PC-9 (cell line): ENCODE data around the gene CBX7. TPM values are rescaled to one million over a fixed set of nuclear protein-coding genes. Genes with fewer than 3 reads are reported as not detected.

Experiments used
- BruUV-seq: library from RNA; stranded (reverse); fragments of 400-500 nt; replicated peaks from 2 replicates; lab custom pipeline; 2021; lab: Mats Ljungman, UMichigan
- CTCF ChIA-PET: fragments of 300-600 bp; sonication (Branson Sonifier 250); formaldehyde crosslinking; loops from one replicate; lab custom pipeline; 2022; ENCODE audit warnings: antibody characterized with exemption; lab: Charles Lee
- POLR2A ChIA-PET: fragments of 300-600 bp; sonication (Branson Sonifier 250); formaldehyde crosslinking; loops from one replicate; lab custom pipeline; 2022; ENCODE audit warnings: antibody characterized with exemption; ENCODE audit not compliant: unreplicated experiment; lab: Charles Lee
- DNase-seq, 2 experiments: peaks; one replicate each; pipeline versions ENCODE4 v3.0.0 to v3.0.0-alpha.2; 2015 to 2022; ENCODE audit warnings: mixed read lengths in 1 of 2
- H2AFZ ChIP-seq: fragments of 200-600 bp; sonication (generic); 2 replicates; pipeline ENCODE4 v1.8.1; 2017; ENCODE audit warnings: antibody characterized with exemption
- H3F3A ChIP-seq: fragments of 200-600 bp; sonication (generic); 2 replicates; pipeline ENCODE4 v1.8.1; 2017; ENCODE audit warnings: antibody characterized with exemption, mild to moderate bottlenecking, low read depth; ENCODE audit not compliant: insufficient read depth
- H3K27ac ChIP-seq: fragments of 200-600 bp; sonication (generic); 2 replicates; pipeline ENCODE4 v1.6.1; 2016; ENCODE audit warnings: mixed run types
- H3K27me3 ChIP-seq: fragments of 200-600 bp; sonication (generic); 2 replicates; pipeline ENCODE4 v1.6.1; 2016; ENCODE audit warnings: low read depth, mixed run types; ENCODE audit not compliant: insufficient read depth
- H3K36me3 ChIP-seq: fragments of 200-600 bp; sonication (generic); 2 replicates; pipeline ENCODE4 v1.6.1; 2016; ENCODE audit warnings: low read depth, mixed run types
- H3K4me1 ChIP-seq: fragments of 200-600 bp; sonication (generic); replicated peaks from 2 replicates; pipeline ENCODE4 v1.6.1; 2016; ENCODE audit warnings: mixed run types; ENCODE audit not compliant: insufficient read depth
- H3K4me2 ChIP-seq: fragments of 200-600 bp; sonication (generic); 2 replicates; pipeline ENCODE4 v1.6.1; 2017; ENCODE audit warnings: mixed run types
- H3K4me3 ChIP-seq: fragments of 200-600 bp; sonication (generic); 2 replicates; pipeline ENCODE4 v1.6.1; 2016; ENCODE audit warnings: mixed run types
- H3K79me2 ChIP-seq: fragments of 200-600 bp; sonication (generic); 2 replicates; pipeline ENCODE4 v1.6.1; 2017; ENCODE audit warnings: low read depth, mixed run types
- H3K9me2 ChIP-seq: fragments of 200-600 bp; sonication (generic); 2 replicates; pipeline ENCODE4 v1.8.1; 2017; ENCODE audit warnings: mild to moderate bottlenecking; ENCODE audit not compliant: insufficient read depth
- H3K9me3 ChIP-seq: fragments of 200-600 bp; sonication (generic); 2 replicates; pipeline ENCODE4 v1.8.1; 2016; ENCODE audit warnings: low read depth; ENCODE audit not compliant: insufficient read depth
- H4K20me1 ChIP-seq: fragments of 200-600 bp; sonication (generic); 2 replicates; pipeline ENCODE4 v1.8.1; 2017; ENCODE audit not compliant: insufficient read depth
- EZH2 ChIP-seq: fragments of 200-600 bp; sonication (generic); IDR thresholded peaks from 2 replicates; pipeline ENCODE4 v1.8.0; 2017; ENCODE audit warnings: antibody characterized with exemption, low read depth
- intact Hi-C: fragments of 100-400 bp; cut with micrococcal nuclease; formaldehyde crosslinking; loops from one replicate; pipeline ENCODE4 v1.10.0; 2022; ENCODE audit not compliant: unreplicated experiment
- total RNA-seq: library from RNA; stranded (reverse); gene quantifications from 2 replicates; pipeline ENCODE4 v1.2.3, GENCODE V29; 2021
- TF ChIP-seq, protein P1 (sequence below): fragments of 200-600 bp; sonication (generic); conservative IDR thresholded peaks from 2 replicates; pipeline ENCODE4 v1.6.1; 2017; ENCODE audit warnings: mixed run types, antibody characterized with exemption, mild to moderate bottlenecking, moderate library complexity

The CBX7 gene
- total RNA-seq, 1 experiment from 2014 or later = 29.1 TPM

DNA sequence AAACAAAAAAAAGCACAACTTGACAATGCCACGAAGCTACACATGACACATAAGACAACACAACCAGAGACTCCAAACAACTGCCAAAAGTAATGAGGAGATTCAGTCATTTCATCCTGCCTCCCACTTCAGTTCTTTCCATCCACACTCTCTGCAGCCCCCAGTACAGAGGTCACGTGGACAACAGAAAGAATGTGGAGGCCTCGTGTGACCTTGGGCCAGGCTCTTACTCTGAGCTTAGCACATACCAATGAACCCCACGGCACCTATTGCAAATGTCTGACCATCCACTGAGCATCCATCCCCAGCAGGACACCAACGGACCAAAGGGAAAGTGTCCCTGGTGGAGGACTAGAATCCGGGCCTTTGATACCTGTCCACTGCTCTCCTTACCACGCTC, 12.5 kb downstream of the CBX7 start:
- DNase-seq = no peak
- no peaks in the 10 kb centered on the region for H3K79me2 ChIP-seq
- no peaks in the 10 kb centered on the region for H3K27me3 ChIP-seq
- TF ChIP-seq EZH2 = no peak
- TF ChIP-seq, protein P1, sequence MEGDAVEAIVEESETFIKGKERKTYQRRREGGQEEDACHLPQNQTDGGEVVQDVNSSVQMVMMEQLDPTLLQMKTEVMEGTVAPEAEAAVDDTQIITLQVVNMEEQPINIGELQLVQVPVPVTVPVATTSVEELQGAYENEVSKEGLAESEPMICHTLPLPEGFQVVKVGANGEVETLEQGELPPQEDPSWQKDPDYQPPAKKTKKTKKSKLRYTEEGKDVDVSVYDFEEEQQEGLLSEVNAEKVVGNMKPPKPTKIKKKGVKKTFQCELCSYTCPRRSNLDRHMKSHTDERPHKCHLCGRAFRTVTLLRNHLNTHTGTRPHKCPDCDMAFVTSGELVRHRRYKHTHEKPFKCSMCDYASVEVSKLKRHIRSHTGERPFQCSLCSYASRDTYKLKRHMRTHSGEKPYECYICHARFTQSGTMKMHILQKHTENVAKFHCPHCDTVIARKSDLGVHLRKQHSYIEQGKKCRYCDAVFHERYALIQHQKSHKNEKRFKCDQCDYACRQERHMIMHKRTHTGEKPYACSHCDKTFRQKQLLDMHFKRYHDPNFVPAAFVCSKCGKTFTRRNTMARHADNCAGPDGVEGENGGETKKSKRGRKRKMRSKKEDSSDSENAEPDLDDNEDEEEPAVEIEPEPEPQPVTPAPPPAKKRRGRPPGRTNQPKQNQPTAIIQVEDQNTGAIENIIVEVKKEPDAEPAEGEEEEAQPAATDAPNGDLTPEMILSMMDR = no peak
- H2AFZ ChIP-seq = no peak overlapping the region
- no peaks in the 10 kb centered on the region for H3K9me2 ChIP-seq
- intact Hi-C loops = loop anchor here (5.0 to 10.0 kb wide), 2 partner anchors 387 to 1085 kb away; partner anchors contain the start of gene PICK1
- H3K9me3 ChIP-seq = no peaks in the 10 kb centered on the region
- H3F3A ChIP-seq = peaks cover 19% of the 10 kb centered on the region; the same call in 1 of the 2 replicates
- no peak overlapping the region for H3K27ac ChIP-seq
- no peak overlapping the region for H3K4me3 ChIP-seq
- H3K4me2 ChIP-seq = no peak overlapping the region
- ChIA-PET CTCF (no interaction called here), POLR2A (no interaction called here)
- BruUV-seq = no TSS peak
- H3K4me1 ChIP-seq = peaks cover 8% of the 10 kb centered on the region
- H3K36me3 ChIP-seq = no peaks in the 10 kb centered on the region
- no peaks in the 10 kb centered on the region for H4K20me1 ChIP-seq

DNA sequence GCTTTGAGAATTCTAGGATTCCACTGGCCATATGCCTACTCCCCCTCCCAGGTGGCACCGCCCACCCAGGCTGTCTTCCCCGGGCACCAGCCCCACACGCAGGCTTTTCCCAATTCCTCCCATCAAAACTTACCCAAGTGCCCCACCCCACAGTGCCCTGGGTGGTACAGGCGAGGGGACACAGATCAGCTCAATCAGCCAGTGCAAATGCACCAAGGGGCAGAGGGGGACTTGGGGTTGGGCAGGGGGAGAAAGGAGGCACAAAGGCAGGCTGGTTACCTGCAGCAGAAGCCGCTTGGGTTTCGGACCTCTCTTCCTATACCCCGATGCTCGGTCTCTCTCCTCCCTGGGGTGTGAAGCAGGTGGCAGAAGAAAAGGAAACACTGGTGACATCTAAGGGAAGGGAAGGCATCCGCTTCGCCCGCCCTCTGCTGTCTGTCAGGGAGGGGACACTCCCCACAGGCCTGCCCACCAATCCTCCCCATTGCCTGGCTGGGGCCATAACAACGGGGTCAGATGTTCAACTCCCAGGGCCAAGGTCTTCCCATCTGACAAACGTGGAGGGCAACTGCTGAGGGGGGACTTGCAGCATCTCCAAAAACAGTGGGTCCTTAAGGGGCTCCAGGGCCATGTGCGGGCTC, 14.0 kb downstream of the CBX7 start:
- CTCF ChIA-PET = no interaction called here
- H3K79me2 ChIP-seq = no peaks in the 10 kb centered on the region
- H3K9me3 ChIP-seq = no peaks in the 10 kb centered on the region
- H3K36me3 ChIP-seq = no peaks in the 10 kb centered on the region
- no peaks in the 10 kb centered on the region for H3K9me2 ChIP-seq
- intact Hi-C loops = loop anchor here (5.0 to 10.0 kb wide), 2 partner anchors 389 to 1084 kb away; partner anchors contain the start of gene PICK1
- no TSS peak for BruUV-seq
- no peak for DNase-seq
- POLR2A ChIA-PET = no interaction called here
- no peaks in the 10 kb centered on the region for H4K20me1 ChIP-seq
- H3K27me3 ChIP-seq = no peaks in the 10 kb centered on the region
- H2AFZ ChIP-seq = no peak overlapping the region
- H3K4me1 ChIP-seq = no peaks in the 10 kb centered on the region
- H3K4me2 ChIP-seq = no peak overlapping the region
- TF ChIP-seq, protein P1 = no peak
- TF ChIP-seq EZH2 = no peak
- no peak overlapping the region for H3K27ac ChIP-seq
- no peak overlapping the region for H3K4me3 ChIP-seq
- peaks cover 10% of the 10 kb centered on the region; the same call in 1 of the 2 replicates for H3F3A ChIP-seq

DNA sequence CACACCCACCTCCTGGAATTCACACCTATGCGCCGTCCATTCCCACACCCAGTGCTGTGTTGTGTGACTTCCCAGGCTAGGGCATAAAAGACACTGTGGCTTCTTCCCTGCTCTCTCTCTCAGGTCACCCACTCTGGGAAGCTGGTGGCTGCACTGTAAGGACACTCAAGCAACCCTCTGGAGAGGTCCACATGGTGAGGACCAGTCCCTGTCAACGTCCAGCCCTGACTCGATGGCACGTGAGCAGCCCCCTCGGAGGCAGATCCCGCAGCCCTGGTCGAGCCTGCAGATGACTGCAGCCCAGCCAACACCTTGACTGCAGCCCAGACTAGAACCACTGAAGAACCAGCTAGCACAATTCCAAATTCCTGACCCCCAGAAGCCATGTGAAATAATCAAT, 16.2 kb downstream of the CBX7 start:
- Histone ChIP-seq H3K9me2 (no peaks in the 10 kb centered on the region), H3K9me3 (no peaks in the 10 kb centered on the region), H3F3A (peaks cover 7% of the 10 kb centered on the region; the same call in 1 of the 2 replicates), H3K79me2 (no peaks in the 10 kb centered on the region), H3K4me1 (peaks cover 6% of the 10 kb centered on the region), H3K27ac (no peak overlapping the region), H3K4me3 (no peak overlapping the region), H3K4me2 (no peak overlapping the region), H4K20me1 (no peaks in the 10 kb centered on the region), H3K27me3 (no peaks in the 10 kb centered on the region), H3K36me3 (no peaks in the 10 kb centered on the region), H2AFZ (no peak overlapping the region)
- ChIA-PET POLR2A (no interaction called here), CTCF (interaction anchor here (1.0 kb wide), 1 partner anchor 393 kb away, joined by 3 read pairs; no protein-coding TSS in a partner anchor)
- TF ChIP-seq EZH2 = no peak
- TF ChIP-seq, protein P1 = no peak
- DNase-seq = no peak
- no TSS peak for BruUV-seq
- intact Hi-C loops = loop anchor here (5.0 to 10.0 kb wide), 2 partner anchors 391 to 1082 kb away; partner anchors contain the start of gene PICK1
